ENCODE measurements around the gene PRDM5.

- TF ChIP-seq CTCF (IDR thresholded peaks at IDR 0.05): no peak
- no peak for TF ChIP-seq POLR2A (IDR thresholded peaks at IDR 0.05)
Observed at GRCh38 chr4:120918788-120919187, 3.7 kb downstream of the PRDM5 start.

Measured in body of pancreas (tissue), 4 donors.